Globus pallidus (tissue), 1 donor: ENCODE data around the gene EEF1AKMT1.
"Not testable (repeated sequence)": the region's sequence is repeated elsewhere in the genome, so short reads cannot be mapped to it uniquely, and the experiment has no call there.

Source experiments
- DNase-seq: peaks from one replicate; pipeline ENCODE4 v3.0.0-alpha.2; 2015; ENCODE audit warnings: low spot score

The EEF1AKMT1 gene

DNA sequence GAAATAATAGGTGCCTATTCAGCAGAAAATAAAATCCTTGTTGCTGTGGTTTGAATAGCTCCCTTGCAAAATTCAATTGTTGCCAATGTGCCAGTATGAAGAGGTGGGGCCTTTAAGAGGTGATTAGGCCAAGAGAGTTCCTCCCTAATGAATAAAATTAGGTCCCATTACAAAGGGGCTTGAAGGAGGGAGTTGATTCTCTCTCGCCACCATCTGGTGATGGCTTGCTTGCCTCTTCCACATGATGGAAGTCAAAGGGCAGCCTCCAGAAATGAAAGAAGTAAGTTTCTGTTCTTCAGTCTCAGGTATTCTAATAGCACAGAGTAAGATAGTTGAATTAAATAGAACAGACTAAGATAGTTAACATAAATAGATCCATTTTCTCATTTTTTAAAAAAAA, 3.0 kb upstream of the EEF1AKMT1 start:
- DNase-seq, result no peak

- DNase-seq, result no peak
Measured at GRCh38 chr13:20775961-20776360, 2.2 kb upstream of the EEF1AKMT1 start.

DNA sequence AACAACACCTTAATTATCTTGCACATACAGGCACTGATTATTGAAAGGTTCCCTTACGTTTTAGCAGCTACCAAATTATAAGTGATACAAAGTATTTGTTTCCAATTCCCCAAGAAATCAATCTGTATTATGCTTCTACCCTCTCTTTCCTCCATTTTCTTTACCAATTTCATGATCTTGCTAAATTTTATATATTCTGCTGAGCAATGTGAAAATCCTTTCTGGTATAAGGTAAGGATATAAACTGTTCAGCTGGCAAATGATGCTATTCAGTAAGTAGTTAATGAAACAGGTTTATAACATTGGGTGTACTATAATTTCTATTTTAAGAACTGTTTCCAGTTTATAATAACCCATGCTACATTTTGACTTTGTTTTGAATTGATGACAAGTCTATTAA, 985 bp upstream of the EEF1AKMT1 start:
- DNase-seq, result no peak

DNA sequence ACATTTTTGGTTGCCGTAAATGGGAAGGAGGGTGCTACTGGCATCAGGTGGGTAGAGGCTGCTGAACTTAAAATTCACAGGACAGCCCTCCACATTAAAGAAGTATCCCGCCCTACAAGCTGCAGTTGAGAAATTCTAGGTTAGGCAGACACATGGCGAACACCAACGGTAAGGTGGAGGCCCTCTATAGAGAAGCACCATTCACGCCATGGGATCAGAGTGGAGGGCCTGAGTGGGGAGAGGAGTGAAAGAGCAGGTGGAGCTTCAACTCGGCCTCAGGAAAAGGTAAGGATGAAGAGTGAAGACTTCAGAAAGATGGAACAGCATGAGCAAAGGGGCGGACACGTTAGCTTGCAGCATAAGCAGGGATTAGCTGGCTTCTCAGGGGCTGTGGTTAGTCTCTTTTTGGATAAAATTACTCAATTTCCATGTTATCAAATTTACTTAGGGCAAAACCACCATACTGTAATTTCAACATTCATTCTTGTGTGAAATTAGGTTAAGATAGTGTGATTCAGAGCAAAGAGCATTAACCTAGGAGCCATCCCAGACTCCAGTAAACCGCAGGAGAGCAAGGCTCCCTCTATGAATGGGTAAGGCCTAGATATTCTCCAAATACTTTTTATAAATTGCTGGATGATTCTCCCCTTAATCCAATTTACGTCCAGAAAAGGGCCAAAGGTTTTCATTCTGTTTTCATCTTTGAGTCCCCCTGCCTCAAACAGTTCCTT, 1.2 kb downstream of the EEF1AKMT1 start:
- no peak for DNase-seq

GRCh38 chr13:20769834-20770233, 3.9 kb downstream of the EEF1AKMT1 start:
- DNase-seq, result no peak

- no peak for DNase-seq
Measured at GRCh38 chr13:20769091-20769490, 4.7 kb downstream of the EEF1AKMT1 start.

- no peak for DNase-seq
Measured at GRCh38 chr13:20767309-20767943, 6.3 kb downstream of the EEF1AKMT1 start.

- no peak for DNase-seq
Measured at GRCh38 chr13:20760872-20761271, 12.9 kb downstream of the EEF1AKMT1 start.

DNA sequence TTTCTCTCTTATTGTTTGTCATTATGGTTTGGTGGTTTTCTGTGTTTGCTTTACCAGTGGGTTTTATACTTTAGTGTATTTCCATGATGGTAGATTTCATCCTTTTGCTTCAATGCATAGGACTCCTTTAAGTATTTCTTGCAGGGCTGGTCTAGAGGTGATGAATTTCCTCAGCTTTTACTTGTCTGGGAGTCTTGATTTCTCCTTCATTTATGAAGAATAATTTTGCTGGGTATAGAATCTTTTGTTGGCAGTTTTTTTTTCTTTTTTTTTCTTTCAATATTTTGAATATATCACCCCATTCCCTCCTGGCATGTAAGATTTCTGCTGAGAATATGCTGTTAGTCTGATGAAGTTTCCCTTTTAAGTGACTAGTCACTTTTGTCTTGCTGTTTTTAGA, 19.8 kb downstream of the EEF1AKMT1 start:
- no peak for DNase-seq

DNA sequence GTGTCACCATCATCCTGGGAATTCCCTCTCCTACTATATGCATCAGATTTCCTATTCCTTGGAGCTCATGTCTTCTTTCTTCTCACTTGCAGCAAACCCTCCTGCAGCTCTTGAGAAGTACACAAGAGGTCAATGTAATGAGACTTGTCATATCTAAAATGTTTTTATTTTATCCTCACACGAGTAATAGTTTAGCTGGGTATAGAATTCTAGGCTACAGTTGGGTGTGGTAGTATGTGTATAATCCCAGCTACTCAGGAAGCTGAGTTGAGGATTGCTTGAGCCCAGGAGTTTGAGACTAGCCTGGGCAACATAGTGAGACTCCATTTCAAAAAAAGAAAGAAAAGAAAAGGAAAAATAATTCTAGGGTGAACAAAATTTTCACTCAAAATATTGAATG, 24.4 kb downstream of the EEF1AKMT1 start:
- no peak for DNase-seq

GRCh38 chr13:20743830-20744404, 29.8 kb downstream of the EEF1AKMT1 start:
- not testable (repeated sequence) for DNase-seq

- DNase-seq, result no peak
Measured at GRCh38 chr13:20740021-20740420, 33.7 kb downstream of the EEF1AKMT1 start.

GRCh38 chr13:20738616-20739015, 35.1 kb downstream of the EEF1AKMT1 start:
- no peak for DNase-seq

DNA sequence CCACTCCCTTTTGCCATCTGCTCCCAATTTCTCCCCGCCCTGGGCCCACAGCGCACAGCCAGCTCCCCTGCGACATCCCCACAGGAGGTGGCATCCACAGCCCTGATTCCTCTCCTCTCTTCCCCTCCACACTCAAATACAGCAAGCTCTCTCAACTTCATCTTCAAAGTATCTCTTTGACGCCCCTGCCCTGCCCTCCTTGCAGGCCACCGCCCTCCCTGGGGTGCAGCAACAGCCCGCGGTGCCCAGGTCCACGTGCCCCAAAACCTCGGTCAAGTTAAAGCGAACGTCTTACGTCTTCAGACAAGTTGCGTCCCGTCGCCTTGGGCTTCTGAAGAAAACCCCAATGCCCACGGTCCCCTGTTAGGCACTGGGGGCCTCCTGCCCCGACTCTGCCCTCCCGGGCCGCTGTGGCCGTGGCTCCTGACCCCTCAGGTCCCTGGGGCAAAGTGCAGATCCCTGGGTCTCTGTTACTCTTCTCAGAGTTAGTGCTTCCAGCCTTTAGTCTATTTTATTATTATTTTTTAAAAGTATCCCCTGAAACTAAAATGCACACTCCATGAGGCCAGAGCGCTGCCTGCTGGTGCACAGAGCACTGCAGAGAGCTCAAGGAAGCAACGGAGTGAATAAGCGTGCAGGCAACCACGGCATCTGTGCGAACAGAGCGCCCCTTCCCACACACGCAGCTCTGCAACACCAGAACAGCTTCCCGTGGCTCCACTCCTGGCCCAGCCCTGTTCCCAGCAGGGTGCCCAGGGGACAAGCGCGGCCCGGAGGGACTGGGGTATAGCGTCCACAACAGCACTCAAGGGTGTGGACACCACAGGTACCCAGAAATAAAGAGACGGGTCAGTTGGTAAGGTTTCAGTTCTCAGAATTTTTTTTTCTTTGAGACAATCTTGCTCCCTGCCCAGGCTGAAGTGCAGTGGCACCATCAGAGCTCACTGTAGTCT, 43.9 kb downstream of the EEF1AKMT1 start:
- DNase-seq, result no peak

DNA sequence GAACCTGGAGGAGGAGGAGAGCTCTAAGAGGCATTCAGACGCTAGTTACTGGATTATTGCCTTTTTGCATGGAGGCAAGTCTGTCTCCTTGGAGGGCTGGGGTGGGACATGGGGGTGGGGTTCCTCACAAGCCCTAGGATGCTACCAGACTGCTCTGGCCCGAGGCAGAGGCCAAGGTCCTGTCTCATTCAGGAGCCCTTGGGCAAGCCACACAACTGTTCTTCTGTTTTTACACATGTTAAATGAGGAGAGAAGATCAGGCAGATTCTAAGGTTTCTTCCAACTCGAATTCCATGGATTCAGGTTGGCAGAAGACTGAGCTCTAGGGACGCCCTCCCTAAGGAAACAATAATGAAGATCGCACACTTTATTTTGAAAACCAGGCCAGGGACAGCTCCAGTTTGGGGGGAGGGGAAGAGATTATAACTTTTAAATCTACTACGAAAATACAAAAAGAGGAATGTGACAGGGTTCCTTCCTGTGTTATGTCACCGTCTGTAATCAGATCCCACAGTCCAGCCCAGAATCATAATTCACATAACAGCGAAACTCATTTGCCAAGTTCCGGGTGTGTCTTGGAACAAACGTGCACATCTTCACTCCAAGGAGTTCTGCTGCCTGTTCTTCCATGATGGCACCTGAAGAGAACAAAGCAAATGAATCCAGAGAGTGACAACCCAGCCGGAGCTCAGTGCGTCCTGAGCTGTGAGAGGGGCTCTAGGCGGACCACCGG, 45.0 kb downstream of the EEF1AKMT1 start:
- DNase-seq, result no peak

GRCh38 chr13:20727856-20728255, 45.9 kb downstream of the EEF1AKMT1 start:
- DNase-seq, result no peak

DNA sequence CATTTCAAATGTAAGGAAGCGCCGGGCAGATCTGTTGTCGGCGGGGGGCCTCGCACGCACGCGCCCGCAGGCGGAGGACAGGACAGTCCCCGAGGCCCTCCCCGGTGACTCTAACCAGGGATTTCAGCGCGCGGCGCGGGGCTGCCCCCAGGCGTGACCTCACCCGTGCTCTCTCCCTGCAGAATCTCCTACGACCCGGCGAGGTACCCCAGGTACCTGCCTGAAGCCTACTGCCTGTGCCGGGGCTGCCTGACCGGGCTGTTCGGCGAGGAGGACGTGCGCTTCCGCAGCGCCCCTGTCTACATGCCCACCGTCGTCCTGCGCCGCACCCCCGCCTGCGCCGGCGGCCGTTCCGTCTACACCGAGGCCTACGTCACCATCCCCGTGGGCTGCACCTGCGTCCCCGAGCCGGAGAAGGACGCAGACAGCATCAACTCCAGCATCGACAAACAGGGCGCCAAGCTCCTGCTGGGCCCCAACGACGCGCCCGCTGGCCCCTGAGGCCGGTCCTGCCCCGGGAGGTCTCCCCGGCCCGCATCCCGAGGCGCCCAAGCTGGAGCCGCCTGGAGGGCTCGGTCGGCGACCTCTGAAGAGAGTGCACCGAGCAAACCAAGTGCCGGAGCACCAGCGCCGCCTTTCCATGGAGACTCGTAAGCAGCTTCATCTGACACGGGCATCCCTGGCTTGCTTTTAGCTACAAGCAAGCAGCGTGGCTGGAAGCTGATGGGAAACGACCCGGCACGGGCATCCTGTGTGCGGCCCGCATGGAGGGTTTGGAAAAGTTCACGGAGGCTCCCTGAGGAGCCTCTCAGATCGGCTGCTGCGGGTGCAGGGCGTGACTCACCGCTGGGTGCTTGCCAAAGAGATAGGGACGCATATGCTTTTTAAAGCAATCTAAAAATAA, 52.1 kb downstream of the EEF1AKMT1 start:
- no peak for DNase-seq

DNA sequence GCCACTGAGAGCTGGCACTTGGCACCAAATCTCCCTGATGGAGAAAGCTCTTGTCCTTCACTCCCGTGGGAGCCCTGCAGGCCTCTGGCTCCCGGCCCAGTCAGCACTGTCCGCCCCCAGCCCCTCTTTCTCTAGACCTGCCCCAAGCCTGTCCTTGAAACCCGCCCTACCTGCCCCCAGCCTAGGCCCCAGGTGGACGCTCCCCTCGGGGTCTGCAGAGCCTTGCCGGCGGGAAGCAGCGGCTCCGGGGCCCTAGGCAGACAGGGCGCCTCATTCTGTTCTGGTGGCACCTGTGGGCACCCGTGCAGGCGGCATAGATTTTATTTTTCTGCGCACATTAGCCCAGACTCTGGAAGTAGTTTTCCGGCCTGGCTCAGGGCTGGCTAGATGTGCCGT, 52.7 kb downstream of the EEF1AKMT1 start:
- DNase-seq, result no peak

GRCh38 chr13:20720499-20720898, 53.3 kb downstream of the EEF1AKMT1 start:
- DNase-seq, result no peak

DNA sequence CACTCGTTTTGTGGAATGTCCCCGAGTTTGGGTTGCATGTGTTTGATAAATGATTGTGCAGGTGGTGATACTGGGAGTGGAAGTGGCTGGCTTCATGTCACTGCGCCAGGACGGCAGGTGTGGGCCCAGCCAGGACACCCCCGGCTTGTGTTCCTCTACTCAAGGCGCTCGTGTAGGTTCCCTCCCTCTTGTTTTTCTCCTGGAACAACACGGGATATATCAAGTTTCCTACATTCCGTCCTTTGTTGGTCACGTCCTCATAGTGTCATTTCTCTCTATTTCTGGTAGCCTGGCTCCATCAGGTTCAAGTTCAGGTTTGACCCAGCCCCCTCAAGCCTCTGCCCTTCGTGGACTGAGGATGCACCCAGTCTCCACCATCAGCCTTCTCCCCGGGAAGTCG, 54.0 kb downstream of the EEF1AKMT1 start:
- no peak for DNase-seq
